PC-3 (cell line): ENCODE results near the gene FAM107B.

ENCODE experiments used
- CTCF ChIP-seq: fragments of 300-600 bp; sonication (generic); conservative IDR thresholded peaks from 2 replicates; pipeline ENCODE4 v1.5.1; 2017; ENCODE audit warnings: antibody characterized with exemption, low read depth, mild to moderate bottlenecking, low read length
- EZH2 ChIP-seq: fragments of 300-600 bp; sonication (generic); IDR thresholded peaks from one replicate; pipeline ENCODE4 v1.6.1; 2017; ENCODE audit warnings: antibody characterized with exemption, mild to moderate bottlenecking, low read length; ENCODE audit not compliant: unreplicated experiment

- no peak for TF ChIP-seq EZH2
- no peak for TF ChIP-seq CTCF
Measured at GRCh38 chr10:14736600-14737081, 38.1 kb downstream of the FAM107B start.
